PC-9 (cell line): Measurements from ENCODE around the gene ATP10A.

Experiments
- EZH2 ChIP-seq: fragments of 200-600 bp; sonication (generic); IDR thresholded peaks from 2 replicates; pipeline ENCODE4 v1.8.0; 2017; ENCODE audit warnings: antibody characterized with exemption, low read depth
- TF ChIP-seq, protein P1 (sequence below): fragments of 200-600 bp; sonication (generic); conservative IDR thresholded peaks from 2 replicates; pipeline ENCODE4 v1.6.1; 2017; ENCODE audit warnings: mixed run types, antibody characterized with exemption, mild to moderate bottlenecking, moderate library complexity

DNA sequence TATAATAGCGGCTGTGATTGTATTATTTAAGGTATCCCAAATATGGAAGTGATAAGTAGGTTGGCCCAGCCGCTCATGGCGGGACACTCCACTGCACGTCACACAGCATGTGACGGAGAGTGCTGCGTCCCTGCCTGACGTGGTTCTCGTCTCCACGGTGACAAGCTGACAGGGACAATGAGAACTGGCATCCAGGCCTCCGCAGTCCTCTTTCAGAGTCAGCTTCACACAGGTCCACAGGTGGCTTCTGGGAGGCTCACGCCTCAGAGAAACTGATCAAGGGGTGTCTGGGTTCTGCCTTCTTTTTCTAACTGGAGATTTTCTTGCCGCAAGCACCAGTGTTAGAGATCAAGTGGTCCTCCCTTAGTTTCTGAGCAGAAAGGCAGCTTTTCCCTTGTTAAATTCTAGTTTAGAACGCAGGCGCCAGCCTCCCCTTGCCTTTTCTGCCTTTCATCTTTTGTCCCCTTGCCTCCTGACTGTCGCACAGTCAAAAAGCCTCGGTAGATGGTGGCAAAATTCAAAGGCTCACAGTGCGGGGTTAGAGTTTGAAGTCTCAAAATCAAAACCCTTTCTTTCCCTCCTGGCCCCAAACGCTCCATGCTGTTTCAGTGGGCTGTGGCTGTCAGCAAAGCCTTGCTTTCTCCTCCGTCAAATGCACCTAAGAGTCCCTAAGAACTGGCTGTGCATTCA, 120.9 kb downstream of the ATP10A start:
- TF ChIP-seq, protein P1, sequence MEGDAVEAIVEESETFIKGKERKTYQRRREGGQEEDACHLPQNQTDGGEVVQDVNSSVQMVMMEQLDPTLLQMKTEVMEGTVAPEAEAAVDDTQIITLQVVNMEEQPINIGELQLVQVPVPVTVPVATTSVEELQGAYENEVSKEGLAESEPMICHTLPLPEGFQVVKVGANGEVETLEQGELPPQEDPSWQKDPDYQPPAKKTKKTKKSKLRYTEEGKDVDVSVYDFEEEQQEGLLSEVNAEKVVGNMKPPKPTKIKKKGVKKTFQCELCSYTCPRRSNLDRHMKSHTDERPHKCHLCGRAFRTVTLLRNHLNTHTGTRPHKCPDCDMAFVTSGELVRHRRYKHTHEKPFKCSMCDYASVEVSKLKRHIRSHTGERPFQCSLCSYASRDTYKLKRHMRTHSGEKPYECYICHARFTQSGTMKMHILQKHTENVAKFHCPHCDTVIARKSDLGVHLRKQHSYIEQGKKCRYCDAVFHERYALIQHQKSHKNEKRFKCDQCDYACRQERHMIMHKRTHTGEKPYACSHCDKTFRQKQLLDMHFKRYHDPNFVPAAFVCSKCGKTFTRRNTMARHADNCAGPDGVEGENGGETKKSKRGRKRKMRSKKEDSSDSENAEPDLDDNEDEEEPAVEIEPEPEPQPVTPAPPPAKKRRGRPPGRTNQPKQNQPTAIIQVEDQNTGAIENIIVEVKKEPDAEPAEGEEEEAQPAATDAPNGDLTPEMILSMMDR, result no peak
- TF ChIP-seq EZH2, result no peak
